HepG2 (cell line): ENCODE data around the gene ZFP36L2. TPM values are rescaled to one million over a fixed set of nuclear protein-coding genes. Genes with fewer than 3 reads are reported as not detected.

ENCODE experiments used
- ARID2 ChIP-seq: sonication (generic); formaldehyde crosslinking; IDR thresholded peaks from 2 replicates; pipeline ENCODE4 v1.8.1; 2022; ENCODE audit warnings: mild to moderate bottlenecking, missing genetic modification reagents, borderline replicate concordance
- ATF6 ChIP-seq: sonication (generic); formaldehyde crosslinking; conservative IDR thresholded peaks from 2 replicates; pipeline ENCODE4 v1.4.0; 2020; ENCODE audit warnings: missing genetic modification reagents
- ATF7 ChIP-seq, 2 experiments: fragments of 450-650 bp in 1 of 2; sonication (generic) in 1 of 2; formaldehyde crosslinking in 1 of 2; IDR thresholded peaks; 2 replicates each; pipeline versions ENCODE4 v1.4.0 to v1.6.1; 2016 to 2020; ENCODE audit warnings: antibody characterized with exemption in 1 of 2, mild to moderate bottlenecking in 1 of 2, missing genetic modification reagents in 1 of 2
- CBX1 ChIP-seq: IDR thresholded peaks from one replicate; pipeline ENCODE4 v1.6.1; 2016; ENCODE audit warnings: antibody characterized with exemption, low read depth
- EED ChIP-seq: sonication (generic); formaldehyde crosslinking; IDR thresholded peaks from 2 replicates; pipeline ENCODE4 v1.5.0; 2020; ENCODE audit warnings: mild to moderate bottlenecking, missing genetic modification reagents
- ETS1 ChIP-seq: sonication (generic); formaldehyde crosslinking; IDR thresholded peaks from 2 replicates; pipeline ENCODE4 v1.4.0; 2020; ENCODE audit warnings: missing genetic modification reagents
- GATA4 ChIP-seq: sonication (generic); IDR thresholded peaks from 2 replicates; pipeline ENCODE4 v1.6.1; 2016; ENCODE audit warnings: antibody characterized with exemption, low read depth, borderline replicate concordance
- MAFK ChIP-seq, 2 experiments: IDR thresholded peaks in 1 of 2; conservative IDR thresholded peaks in 1 of 2; 2 replicates each; pipeline ENCODE4 v1.6.1; 2011; ENCODE audit warnings: improper control_type of control experiment in 2 of 2, low read length in 2 of 2
- MEIS1 ChIP-seq: sonication (generic); formaldehyde crosslinking; IDR thresholded peaks from 2 replicates; pipeline ENCODE4 v1.9.0; 2021; ENCODE audit warnings: mild to moderate bottlenecking, missing genetic modification reagents, moderate library complexity, borderline replicate concordance
- MYC ChIP-seq: sonication (generic); formaldehyde crosslinking; IDR thresholded peaks from 2 replicates; pipeline ENCODE4 v1.9.0; 2021; ENCODE audit warnings: missing genetic modification reagents, borderline replicate concordance
- RXRA ChIP-seq: sonication (generic); formaldehyde crosslinking; IDR thresholded peaks from 2 replicates; pipeline ENCODE4 v1.5.1; 2020; ENCODE audit warnings: missing genetic modification reagents
- SMARCC2 ChIP-seq: fragments of 450-650 bp; IDR thresholded peaks from 2 replicates; pipeline ENCODE4 v1.6.1; 2017; ENCODE audit warnings: antibody characterized with exemption, mild to moderate bottlenecking
- SRSF4 ChIP-seq: fragments of 200-400 bp; formaldehyde crosslinking; IDR thresholded peaks from one replicate; pipeline ENCODE4 v1.6.1; 2018; ENCODE audit warnings: mild to moderate bottlenecking, low read depth, low read length, moderate library complexity; ENCODE audit not compliant: poor library complexity, severe bottlenecking
- THYN1 ChIP-seq: sonication (generic); formaldehyde crosslinking; IDR thresholded peaks from 2 replicates; pipeline ENCODE4 v1.8.1; 2023; ENCODE audit warnings: low read depth, mild to moderate bottlenecking, moderate library complexity, missing genetic modification reagents, borderline replicate concordance
- ZFP82 ChIP-seq: sonication (generic); formaldehyde crosslinking; IDR thresholded peaks from 2 replicates; pipeline ENCODE4 v1.5.1; 2020; ENCODE audit warnings: mild to moderate bottlenecking, missing genetic modification reagents, borderline replicate concordance
- ZFY ChIP-seq: sonication (generic); formaldehyde crosslinking; IDR thresholded peaks from 2 replicates; pipeline ENCODE4 v1.4.0; 2020; ENCODE audit warnings: missing genetic modification reagents
- ZNF335 ChIP-seq: sonication (generic); formaldehyde crosslinking; IDR thresholded peaks from 2 replicates; pipeline ENCODE4 v1.4.0; 2020; ENCODE audit warnings: missing genetic modification reagents
- ZNF7 ChIP-seq: IDR thresholded peaks from 2 replicates; pipeline ENCODE4 v1.6.1; 2016; ENCODE audit warnings: missing biosample characterization, missing genetic modification reagents
- ZNF747 ChIP-seq: sonication (generic); formaldehyde crosslinking; IDR thresholded peaks from 2 replicates; pipeline ENCODE4 v1.8.1; 2023; ENCODE audit warnings: missing genetic modification reagents, mild to moderate bottlenecking, borderline replicate concordance
- ZNF749 ChIP-seq: sonication (generic); formaldehyde crosslinking; IDR thresholded peaks from 2 replicates; pipeline ENCODE4 v1.8.0; 2022; ENCODE audit warnings: mild to moderate bottlenecking, missing genetic modification reagents, moderate library complexity, borderline replicate concordance
- ZNF792 ChIP-seq: IDR thresholded peaks from 2 replicates; pipeline ENCODE4 v1.6.1; 2016
- ZNF883 ChIP-seq: sonication (generic); formaldehyde crosslinking; IDR thresholded peaks from 2 replicates; pipeline ENCODE4 v1.5.1; 2020; ENCODE audit warnings: mild to moderate bottlenecking, missing genetic modification reagents; ENCODE audit errors: not compliant biosample characterization
- polyA plus RNA-seq, 8 experiments: library from polyadenylated mRNA; depleted of rRNA in 3 of 8; stranded (reverse) in 7 of 8; unstranded in 1 of 8; fragments of >200 nt; fragmentation: Illumina TruSeq in 4 of 8; extraction: Trizol in 4 of 8; gene quantifications; 2 replicates each; pipeline versions ENCODE4 v1.2.1 to v1.2.3, GENCODE V29; 2011 to 2016; ENCODE audit warnings: low read depth in 4 of 8, missing spikeins in 1 of 8, mixed read lengths in 1 of 8; ENCODE audit not compliant: insufficient read depth in 1 of 8
- total RNA-seq, 5 experiments: library from RNA; depleted of rRNA; stranded (reverse); fragments of >200 nt; fragmentation: Illumina TruSeq; extraction: Trizol; gene quantifications; 2 replicates each; pipeline ENCODE4 v1.2.3, GENCODE V29; 2016; ENCODE audit warnings: low read depth in 1 of 5
- TF ChIP-seq, protein P1 (sequence below): sonication (generic); formaldehyde crosslinking; IDR thresholded peaks from 2 replicates; pipeline ENCODE4 v1.8.1; 2023; ENCODE audit warnings: mild to moderate bottlenecking, missing genetic modification reagents
- TF ChIP-seq, protein P2 (sequence below): sonication (generic); formaldehyde crosslinking; IDR thresholded peaks from 2 replicates; pipeline ENCODE4 v1.5.0; 2020; ENCODE audit warnings: missing genetic modification reagents

Gene ZFP36L2
- total and polyA plus RNA-seq, 2 of the 13 experiments (the other 11 are each of a cell fraction or from before 2014, with no cell fraction given): 11.2 to 21.8 TPM

DNA sequence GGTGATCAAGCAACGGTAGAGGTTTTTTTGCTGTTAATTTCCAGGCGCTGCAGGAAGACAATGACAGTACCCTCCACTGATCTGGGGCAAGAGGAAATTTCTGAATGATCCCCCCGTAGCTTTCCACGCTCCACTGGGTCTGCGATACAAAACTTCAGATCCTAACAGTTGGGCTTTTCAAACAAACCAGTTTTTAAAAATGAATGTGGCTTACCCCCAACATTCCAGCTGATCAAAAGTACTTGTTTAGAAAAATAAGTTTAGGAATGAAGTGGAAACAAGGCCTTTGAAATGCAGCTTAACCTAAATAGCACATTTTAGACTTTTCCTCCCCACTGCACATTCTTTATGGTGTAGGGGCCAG lies 5.7 kb downstream of the ZFP36L2 start (continued):
- TF ChIP-seq, protein P1, sequence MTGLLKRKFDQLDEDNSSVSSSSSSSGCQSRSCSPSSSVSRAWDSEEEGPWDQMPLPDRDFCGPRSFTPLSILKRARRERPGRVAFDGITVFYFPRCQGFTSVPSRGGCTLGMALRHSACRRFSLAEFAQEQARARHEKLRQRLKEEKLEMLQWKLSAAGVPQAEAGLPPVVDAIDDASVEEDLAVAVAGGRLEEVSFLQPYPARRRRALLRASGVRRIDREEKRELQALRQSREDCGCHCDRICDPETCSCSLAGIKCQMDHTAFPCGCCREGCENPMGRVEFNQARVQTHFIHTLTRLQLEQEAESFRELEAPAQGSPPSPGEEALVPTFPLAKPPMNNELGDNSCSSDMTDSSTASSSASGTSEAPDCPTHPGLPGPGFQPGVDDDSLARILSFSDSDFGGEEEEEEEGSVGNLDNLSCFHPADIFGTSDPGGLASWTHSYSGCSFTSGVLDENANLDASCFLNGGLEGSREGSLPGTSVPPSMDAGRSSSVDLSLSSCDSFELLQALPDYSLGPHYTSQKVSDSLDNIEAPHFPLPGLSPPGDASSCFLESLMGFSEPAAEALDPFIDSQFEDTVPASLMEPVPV (CRISPR knock-in tag): 0 out of 2 replicates have a peak, but pooled peaks have one; percentile 46
- TF ChIP-seq ZFY (no peak), THYN1 (CRISPR knock-in tag) (0 out of 2 replicates have a peak, but pooled peaks have one; percentile 24), MEIS1 (CRISPR knock-in tag) (no peak), ZNF883 (CRISPR knock-in tag) (no peak), ZNF747 (CRISPR knock-in tag) (no peak), ZNF335 (CRISPR knock-in tag) (0 out of 2 replicates have a peak, but pooled peaks have one; percentile 4), ATF7 (IDR thresholded peaks at IDR 0.05) (no peak), ATF7 (CRISPR knock-in tag; IDR thresholded peaks at IDR 0.05) (no peak), ZNF749 (no peak), ZNF792 (no peak), ARID2 (CRISPR knock-in tag) (0 out of 2 replicates have a peak, but pooled peaks have one; percentile 85), MAFK (conservative IDR thresholded peaks at IDR 0.05 in 1 of 2, IDR thresholded peaks at IDR 0.05 in 1 of 2; ENCODE audit: low read length in 2 of 2) (no peak), ZNF7 (CRISPR knock-in tag) (no peak), ATF6 (CRISPR knock-in tag) (no peak), MYC (CRISPR knock-in tag) (no peak), GATA4 (no peak), SRSF4 (no peak), EED (CRISPR knock-in tag) (no peak), RXRA (CRISPR knock-in tag) (no peak), ETS1 (CRISPR knock-in tag) (no peak), SMARCC2 (no peak), CBX1 (peak; percentile 12), ZFP82 (CRISPR knock-in tag) (peak; percentile 24; the same call in 1 of the 2 replicates)
- TF ChIP-seq, protein P2, sequence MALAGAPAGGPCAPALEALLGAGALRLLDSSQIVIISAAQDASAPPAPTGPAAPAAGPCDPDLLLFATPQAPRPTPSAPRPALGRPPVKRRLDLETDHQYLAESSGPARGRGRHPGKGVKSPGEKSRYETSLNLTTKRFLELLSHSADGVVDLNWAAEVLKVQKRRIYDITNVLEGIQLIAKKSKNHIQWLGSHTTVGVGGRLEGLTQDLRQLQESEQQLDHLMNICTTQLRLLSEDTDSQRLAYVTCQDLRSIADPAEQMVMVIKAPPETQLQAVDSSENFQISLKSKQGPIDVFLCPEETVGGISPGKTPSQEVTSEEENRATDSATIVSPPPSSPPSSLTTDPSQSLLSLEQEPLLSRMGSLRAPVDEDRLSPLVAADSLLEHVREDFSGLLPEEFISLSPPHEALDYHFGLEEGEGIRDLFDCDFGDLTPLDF (CRISPR knock-in tag): no peak
